ENCODE data around the gene PDE4D.

DNA sequence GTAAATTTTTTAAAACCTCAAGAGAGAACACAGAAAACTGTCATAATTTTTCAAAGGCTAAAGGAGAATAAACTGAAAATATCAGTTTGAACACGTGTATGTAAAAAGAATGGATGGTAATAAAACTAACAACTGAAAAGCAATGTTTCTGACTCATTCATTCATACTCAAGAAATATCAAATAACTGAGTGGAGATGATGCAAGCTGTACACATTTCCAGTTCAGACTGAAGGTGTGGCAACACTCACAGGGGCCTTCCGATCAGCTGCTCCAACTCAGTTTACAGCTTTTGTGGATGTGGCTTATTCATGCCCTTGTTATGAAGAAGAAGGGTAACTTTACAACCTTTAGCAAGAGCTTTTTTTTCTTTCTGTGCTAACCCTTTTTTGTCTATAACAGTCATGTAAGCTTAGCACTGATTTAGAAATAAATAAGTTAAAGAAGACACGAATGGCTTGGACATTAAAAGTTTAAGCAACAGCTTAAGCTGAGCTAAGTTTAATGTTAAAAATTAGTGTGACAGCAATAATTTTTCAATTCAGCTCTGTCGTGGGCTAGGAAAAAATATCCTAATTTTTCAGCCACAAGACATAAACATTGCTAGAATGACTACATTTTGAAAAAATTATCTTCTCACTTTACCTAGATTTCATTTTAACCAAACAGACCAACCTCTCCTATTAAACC, 857.1 kb downstream of the PDE4D start:
- TF ChIP-seq, protein P1, sequence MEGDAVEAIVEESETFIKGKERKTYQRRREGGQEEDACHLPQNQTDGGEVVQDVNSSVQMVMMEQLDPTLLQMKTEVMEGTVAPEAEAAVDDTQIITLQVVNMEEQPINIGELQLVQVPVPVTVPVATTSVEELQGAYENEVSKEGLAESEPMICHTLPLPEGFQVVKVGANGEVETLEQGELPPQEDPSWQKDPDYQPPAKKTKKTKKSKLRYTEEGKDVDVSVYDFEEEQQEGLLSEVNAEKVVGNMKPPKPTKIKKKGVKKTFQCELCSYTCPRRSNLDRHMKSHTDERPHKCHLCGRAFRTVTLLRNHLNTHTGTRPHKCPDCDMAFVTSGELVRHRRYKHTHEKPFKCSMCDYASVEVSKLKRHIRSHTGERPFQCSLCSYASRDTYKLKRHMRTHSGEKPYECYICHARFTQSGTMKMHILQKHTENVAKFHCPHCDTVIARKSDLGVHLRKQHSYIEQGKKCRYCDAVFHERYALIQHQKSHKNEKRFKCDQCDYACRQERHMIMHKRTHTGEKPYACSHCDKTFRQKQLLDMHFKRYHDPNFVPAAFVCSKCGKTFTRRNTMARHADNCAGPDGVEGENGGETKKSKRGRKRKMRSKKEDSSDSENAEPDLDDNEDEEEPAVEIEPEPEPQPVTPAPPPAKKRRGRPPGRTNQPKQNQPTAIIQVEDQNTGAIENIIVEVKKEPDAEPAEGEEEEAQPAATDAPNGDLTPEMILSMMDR (IDR thresholded peaks at IDR 0.05), result no peak
- TF ChIP-seq SIN3A (IDR thresholded peaks at IDR 0.05; ENCODE audit: borderline replicate concordance, insufficient read depth, low read depth, low read length) (no peak), POLR2AphosphoS5 (IDR thresholded peaks at IDR 0.05; ENCODE audit: low read depth, low read length) (no peak), TCF7L2 (IDR thresholded peaks at IDR 0.05; ENCODE audit: low read depth, low read length) (no peak)
- TF ChIP-seq, protein P2, sequence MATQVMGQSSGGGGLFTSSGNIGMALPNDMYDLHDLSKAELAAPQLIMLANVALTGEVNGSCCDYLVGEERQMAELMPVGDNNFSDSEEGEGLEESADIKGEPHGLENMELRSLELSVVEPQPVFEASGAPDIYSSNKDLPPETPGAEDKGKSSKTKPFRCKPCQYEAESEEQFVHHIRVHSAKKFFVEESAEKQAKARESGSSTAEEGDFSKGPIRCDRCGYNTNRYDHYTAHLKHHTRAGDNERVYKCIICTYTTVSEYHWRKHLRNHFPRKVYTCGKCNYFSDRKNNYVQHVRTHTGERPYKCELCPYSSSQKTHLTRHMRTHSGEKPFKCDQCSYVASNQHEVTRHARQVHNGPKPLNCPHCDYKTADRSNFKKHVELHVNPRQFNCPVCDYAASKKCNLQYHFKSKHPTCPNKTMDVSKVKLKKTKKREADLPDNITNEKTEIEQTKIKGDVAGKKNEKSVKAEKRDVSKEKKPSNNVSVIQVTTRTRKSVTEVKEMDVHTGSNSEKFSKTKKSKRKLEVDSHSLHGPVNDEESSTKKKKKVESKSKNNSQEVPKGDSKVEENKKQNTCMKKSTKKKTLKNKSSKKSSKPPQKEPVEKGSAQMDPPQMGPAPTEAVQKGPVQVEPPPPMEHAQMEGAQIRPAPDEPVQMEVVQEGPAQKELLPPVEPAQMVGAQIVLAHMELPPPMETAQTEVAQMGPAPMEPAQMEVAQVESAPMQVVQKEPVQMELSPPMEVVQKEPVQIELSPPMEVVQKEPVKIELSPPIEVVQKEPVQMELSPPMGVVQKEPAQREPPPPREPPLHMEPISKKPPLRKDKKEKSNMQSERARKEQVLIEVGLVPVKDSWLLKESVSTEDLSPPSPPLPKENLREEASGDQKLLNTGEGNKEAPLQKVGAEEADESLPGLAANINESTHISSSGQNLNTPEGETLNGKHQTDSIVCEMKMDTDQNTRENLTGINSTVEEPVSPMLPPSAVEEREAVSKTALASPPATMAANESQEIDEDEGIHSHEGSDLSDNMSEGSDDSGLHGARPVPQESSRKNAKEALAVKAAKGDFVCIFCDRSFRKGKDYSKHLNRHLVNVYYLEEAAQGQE (IDR thresholded peaks at IDR 0.05; ENCODE audit: insufficient read depth in 1 of 2, low read depth in 2 of 2, low read length in 1 of 2), result no peak
